ENCODE measurements around the gene DGKB. TPM values are rescaled to one million over a fixed set of nuclear protein-coding genes. Genes with fewer than 3 reads are reported as not detected.

The DGKB gene
- total RNA-seq, 6 experiments from 2014 or later = 0.11 to 0.16 (median 0.13) TPM; not detected in 2

- Histone ChIP-seq H3K36me3 (no peaks in the 10 kb centered on the region), H3K27me3 (no peaks in the 10 kb centered on the region), H3K27ac (no peak overlapping the region), H3K4me3 (no peak overlapping the region), H3K4me1 (no peaks in the 10 kb centered on the region), H3K9me3 (no peaks in the 10 kb centered on the region)
- no peak for TF ChIP-seq POLR2A (IDR thresholded peaks at IDR 0.05)
- TF ChIP-seq CTCF (IDR thresholded peaks at IDR 0.05) = no peak
- ATAC-seq = no peak
- DNase-seq = no peak
- whole genome bisulfite sequencing (ENCODE audit: insufficient coverage, low coverage, low lambda C conversion rate, missing lambda C conversion rate) = 13% methylated on average over 1 of the region's 1 CpG
- intact Hi-C loops (cut with DNase I) = no loop called here
These were observed 147.9 kb downstream of the DGKB start for GRCh38 chr7:14754631-14755030.

GRCh38 chr7:14752301-14752700 lies 150.2 kb downstream of the DGKB start:
- intact Hi-C loops (cut with DNase I) = no loop called here
- no peak for DNase-seq
- Histone ChIP-seq H3K27ac (no peak overlapping the region), H3K9me3 (no peaks in the 10 kb centered on the region), H3K4me3 (no peak overlapping the region), H3K36me3 (no peaks in the 10 kb centered on the region), H3K4me1 (no peaks in the 10 kb centered on the region), H3K27me3 (no peaks in the 10 kb centered on the region)
- TF ChIP-seq POLR2A (IDR thresholded peaks at IDR 0.05) (no peak), CTCF (IDR thresholded peaks at IDR 0.05) (no peak)
- ATAC-seq = no peak
- WGBS (ENCODE audit: insufficient coverage, low coverage, low lambda C conversion rate, missing lambda C conversion rate) = 85% methylated on average over 3 of the region's 3 CpGs

GRCh38 chr7:14751461-14751860 lies 151.1 kb downstream of the DGKB start:
- Histone ChIP-seq H3K36me3 (no peaks in the 10 kb centered on the region), H3K4me3 (no peak overlapping the region), H3K9me3 (no peaks in the 10 kb centered on the region), H3K4me1 (no peaks in the 10 kb centered on the region), H3K27ac (no peak overlapping the region), H3K27me3 (no peaks in the 10 kb centered on the region)
- TF ChIP-seq POLR2A (IDR thresholded peaks at IDR 0.05) (no peak), CTCF (IDR thresholded peaks at IDR 0.05) (no peak)
- ATAC-seq (no peak), DNase-seq (no peak)
- 44% methylated on average over 1 of the region's 1 CpG for WGBS (ENCODE audit: insufficient coverage, low coverage, low lambda C conversion rate, missing lambda C conversion rate)
- intact Hi-C loops (cut with DNase I) = no loop called here

GRCh38 chr7:14748461-14748860 lies 154.1 kb downstream of the DGKB start:
- intact Hi-C loops (cut with DNase I) = no loop called here

More at GRCh38 chr7:14748461-14748860, 154.1 kb downstream of the DGKB start:
- TF ChIP-seq CTCF (IDR thresholded peaks at IDR 0.05) (no peak), POLR2A (IDR thresholded peaks at IDR 0.05) (no peak)
- DNase-seq (no peak), ATAC-seq (peak in 1 of 4 donors; percentile 49)
- Histone ChIP-seq H3K4me1 (no peaks in the 10 kb centered on the region), H3K27ac (no peak overlapping the region), H3K4me3 (no peak overlapping the region), H3K27me3 (no peaks in the 10 kb centered on the region), H3K36me3 (no peaks in the 10 kb centered on the region), H3K9me3 (no peaks in the 10 kb centered on the region)
